H1 (cell line): ENCODE results near the gene ZBTB9. TPM values are rescaled to one million over a fixed set of nuclear protein-coding genes. Genes with fewer than 3 reads are reported as not detected.

Experiments
- CTCF ChIA-PET: fragments of 300-600 bp; sonication (Branson Sonifier 250); formaldehyde crosslinking; loops from one replicate; lab custom pipeline; 2021; ENCODE audit not compliant: partially characterized antibody; lab: Charles Lee
- POLR2A ChIA-PET: fragments of 300-600 bp; sonication (Branson Sonifier 250); formaldehyde crosslinking; loops from one replicate; lab custom pipeline; 2021; ENCODE audit warnings: inconsistent platforms; ENCODE audit not compliant: partially characterized antibody; lab: Charles Lee
- DNase-seq, 2 experiments: peaks; one replicate each; pipeline versions ENCODE4 v3.0.0 to v3.0.0-alpha.2; 2010 to 2022; ENCODE audit warnings: low spot score in 2 of 2, low read depth in 1 of 2, mixed read lengths in 1 of 2
- FAIRE-seq: peaks from 2 replicates; lab custom pipeline; 2011; peaks lifted over from hg19 to GRCh38; lab: Jason Lieb, UNC
- H2AFZ ChIP-seq: 2 replicates; pipeline ENCODE4 v1.8.1; 2012; ENCODE audit warnings: low read length, inconsistent platforms
- H2AK5ac ChIP-seq: 2 replicates; pipeline ENCODE4 v1.6.1; 2013; ENCODE audit warnings: low read depth, low read length
- H2BK120ac ChIP-seq: replicated peaks from 2 replicates; pipeline ENCODE3; 2013; ENCODE audit warnings: low read depth, low read length, inconsistent platforms
- H2BK12ac ChIP-seq: 2 replicates; pipeline ENCODE4 v1.6.1; 2013; ENCODE audit warnings: low read depth, low read length
- H2BK15ac ChIP-seq: 2 replicates; pipeline ENCODE4 v1.6.1; 2013; ENCODE audit warnings: low read length
- H2BK20ac ChIP-seq: 2 replicates; pipeline ENCODE4 v1.6.1; 2013; ENCODE audit warnings: low read length
- H2BK5ac ChIP-seq: 2 replicates; pipeline ENCODE4 v1.6.1; 2013; ENCODE audit warnings: low read depth, low read length
- H3K14ac ChIP-seq: 2 replicates; pipeline ENCODE4 v1.6.1; 2013; ENCODE audit warnings: inconsistent platforms; ENCODE audit not compliant: insufficient read length
- H3K18ac ChIP-seq: 2 replicates; pipeline ENCODE4 v1.6.1; 2013; ENCODE audit warnings: low read length; ENCODE audit errors: extremely low read depth
- H3K23ac ChIP-seq: 2 replicates; pipeline ENCODE4 v1.6.1; 2013; ENCODE audit warnings: inconsistent platforms; ENCODE audit not compliant: insufficient read length
- H3K23me2 ChIP-seq: 2 replicates; pipeline ENCODE4 v1.6.1; 2013; ENCODE audit warnings: low read depth, low read length
- H3K27ac ChIP-seq: 2 replicates; pipeline ENCODE4 v1.6.1; 2011; ENCODE audit warnings: low read depth, low read length, inconsistent platforms
- H3K27me3 ChIP-seq, 4 experiments: replicated peaks in 1 of 4; 1 replicate in 1 of 4; 2 replicates in 3 of 4; pipeline versions ENCODE4 v1.6.1 to v1.8.1; 2011 to 2013; ENCODE audit warnings: low read length in 3 of 4, mild to moderate bottlenecking in 3 of 4, inconsistent platforms in 2 of 4, mixed read lengths in 2 of 4, moderate library complexity in 1 of 4; ENCODE audit not compliant: control insufficient read depth in 3 of 4, insufficient read depth in 3 of 4; ENCODE audit errors: extremely low read depth in 1 of 4
- H3K36me3 ChIP-seq, 4 experiments: 2 replicates each; pipeline versions ENCODE4 v1.6.1 to v1.8.1; 2011 to 2013; ENCODE audit warnings: mild to moderate bottlenecking in 4 of 4, low read length in 3 of 4, moderate library complexity in 2 of 4, control low read depth in 1 of 4, inconsistent platforms in 1 of 4; ENCODE audit not compliant: insufficient read depth in 4 of 4, control insufficient read depth in 2 of 4
- H3K4ac ChIP-seq: replicated peaks from 2 replicates; pipeline ENCODE3; 2013; ENCODE audit warnings: low read length, low read depth, mixed read lengths, inconsistent platforms; ENCODE audit not compliant: insufficient read length
- H3K4me1 ChIP-seq, 4 experiments: replicated peaks in 1 of 4; 1 replicate in 1 of 4; 2 replicates in 3 of 4; pipeline versions ENCODE4 v1.6.1 to v1.8.1; 2011 to 2013; ENCODE audit warnings: low read length in 3 of 4, inconsistent platforms in 2 of 4, mixed read lengths in 1 of 4; ENCODE audit not compliant: insufficient read depth in 4 of 4, control insufficient read depth in 3 of 4
- H3K4me2 ChIP-seq, 2 experiments: 2 replicates each; pipeline versions ENCODE4 v1.6.1 to v1.8.1; 2011 to 2013; ENCODE audit warnings: low read depth in 2 of 2, low read length in 2 of 2, control low read depth in 1 of 2, inconsistent platforms in 1 of 2, mild to moderate bottlenecking in 1 of 2; ENCODE audit not compliant: insufficient read depth in 1 of 2
- H3K4me3 ChIP-seq, 4 experiments: fragments of 200-600, 300-600 bp in 1 of 4; sonication (generic), shearing (Covaris generic), sonication (Bioruptor Twin) in 1 of 4; 2 replicates each; pipeline versions ENCODE4 v1.5.1 to v1.8.1; 2011 to 2016; ENCODE audit warnings: low read length in 4 of 4, low read depth in 3 of 4, control low read depth in 2 of 4, inconsistent platforms in 2 of 4, mild to moderate bottlenecking in 2 of 4, mixed read lengths in 1 of 4, moderate library complexity in 1 of 4; ENCODE audit not compliant: insufficient read depth in 2 of 4; ENCODE audit errors: extremely low read depth in 1 of 4
- H3K56ac ChIP-seq: replicated peaks from 2 replicates; pipeline ENCODE3; 2013; ENCODE audit warnings: low read depth, mild to moderate bottlenecking, mixed read lengths, low read length, inconsistent platforms; ENCODE audit not compliant: insufficient read length
- H3K79me1 ChIP-seq: 2 replicates; pipeline ENCODE4 v1.6.1; 2013; ENCODE audit warnings: low read depth, low read length, control low read depth
- H3K79me2 ChIP-seq, 2 experiments: 2 replicates each; pipeline versions ENCODE4 v1.6.1 to v1.8.1; 2012 to 2013; ENCODE audit warnings: low read length in 2 of 2, mild to moderate bottlenecking in 2 of 2, inconsistent platforms in 1 of 2; ENCODE audit not compliant: insufficient read depth in 2 of 2, control insufficient read depth in 1 of 2
- H3K9ac ChIP-seq, 4 experiments: replicated peaks in 1 of 4; 1 replicate in 1 of 4; 2 replicates in 3 of 4; pipeline versions ENCODE4 v1.6.1 to v1.8.1; 2011 to 2013; ENCODE audit warnings: low read depth in 3 of 4, low read length in 3 of 4, control low read depth in 2 of 4, mild to moderate bottlenecking in 2 of 4, moderate library complexity in 2 of 4, inconsistent platforms in 1 of 4; ENCODE audit errors: extremely low read depth in 1 of 4
- H3K9me3 ChIP-seq, 2 experiments: 2 replicates each; pipeline versions ENCODE4 v1.6.1 to v1.8.1; 2012 to 2013; ENCODE audit warnings: mild to moderate bottlenecking in 2 of 2, moderate library complexity in 2 of 2, control low read depth in 1 of 2, inconsistent platforms in 1 of 2, low read depth in 1 of 2, low read length in 1 of 2, mixed read lengths in 1 of 2; ENCODE audit not compliant: insufficient read depth in 2 of 2
- H4K20me1 ChIP-seq, 2 experiments: replicated peaks in 1 of 2; 2 replicates each; pipeline versions ENCODE3 to v1.8.1; 2011 to 2013; ENCODE audit warnings: inconsistent platforms in 2 of 2, low read length in 2 of 2, mild to moderate bottlenecking in 1 of 2; ENCODE audit not compliant: insufficient read depth in 2 of 2, control insufficient read depth in 1 of 2
- H4K5ac ChIP-seq: 2 replicates; pipeline ENCODE4 v1.6.1; 2013; ENCODE audit warnings: low read length, low read depth, mixed read lengths, inconsistent platforms; ENCODE audit not compliant: insufficient read length
- H4K8ac ChIP-seq: 2 replicates; pipeline ENCODE4 v1.8.0; 2013; ENCODE audit warnings: mild to moderate bottlenecking, moderate library complexity, low read length, inconsistent platforms; ENCODE audit not compliant: insufficient read depth; ENCODE audit errors: extremely low read depth
- H4K91ac ChIP-seq: replicated peaks from 2 replicates; pipeline ENCODE3; 2013; ENCODE audit warnings: low read length, mixed read lengths, inconsistent platforms; ENCODE audit not compliant: insufficient read length
- ATF2 ChIP-seq: IDR thresholded peaks from 2 replicates; pipeline ENCODE4 v1.6.1; 2012; ENCODE audit warnings: low read length, inconsistent platforms
- ATF3 ChIP-seq: IDR thresholded peaks from 2 replicates; pipeline ENCODE4 v1.6.1; 2011; ENCODE audit warnings: low read depth, mild to moderate bottlenecking, low read length; ENCODE audit not compliant: insufficient read depth
- CHD1 ChIP-seq: IDR thresholded peaks from 2 replicates; pipeline ENCODE4 v1.6.1; 2012; ENCODE audit warnings: low read depth, low read length, improper control_type of control experiment
- FOSL1 ChIP-seq: IDR thresholded peaks from 2 replicates; pipeline ENCODE4 v1.6.1; 2011; ENCODE audit warnings: mild to moderate bottlenecking, low read depth, low read length, moderate library complexity; ENCODE audit not compliant: insufficient read depth
- KDM4A ChIP-seq: IDR thresholded peaks from one replicate; pipeline ENCODE4 v1.7.1; 2012; ENCODE audit warnings: low read depth, mild to moderate bottlenecking, moderate library complexity, low read length, inconsistent platforms; ENCODE audit not compliant: severe bottlenecking
- POLR2AphosphoS5 ChIP-seq: IDR thresholded peaks from 2 replicates; pipeline ENCODE4 v1.6.1; 2011; ENCODE audit warnings: low read depth, low read length
- SIRT6 ChIP-seq: IDR thresholded peaks from one replicate; pipeline ENCODE4 v1.7.1; 2012; ENCODE audit warnings: low read length, inconsistent platforms
- TBP ChIP-seq: IDR thresholded peaks from 2 replicates; pipeline ENCODE4 v1.6.1; 2011; ENCODE audit warnings: low read depth, low read length, improper control_type of control experiment
- WGBS, 2 experiments: shearing (Covaris generic) in 1 of 2; methylation state at CpG; one replicate each; pipeline versions ENCODE4 v1.1.6 to v1.1.7; 2013 to 2015; ENCODE audit warnings: low lambda C conversion rate in 2 of 2, mixed read lengths in 2 of 2, inconsistent platforms in 1 of 2, low coverage in 1 of 2, missing lambda C conversion rate in 1 of 2; ENCODE audit not compliant: insufficient replicate concordance in 2 of 2, insufficient coverage in 1 of 2, insufficient read length in 1 of 2; ENCODE audit errors: extremely low coverage in 1 of 2, missing lambda C conversion rate in 1 of 2; 5-methylcytosine and 5-hydroxymethylcytosine counted together
- polyA plus RNA-seq, 7 experiments: library from polyadenylated mRNA; depleted of rRNA in 3 of 7; stranded (reverse) in 5 of 7; unstranded in 2 of 7; fragments of >200 nt in 5 of 7; fragments of 200-250 nt in 2 of 7; gene quantifications; 1 replicate in 5 of 7; 2 replicates in 1 of 7; 4 replicates in 1 of 7; pipeline versions ENCODE4 v1.2.1 to v1.2.3, GENCODE V29; 2011 to 2013; ENCODE audit warnings: missing spikeins in 2 of 7, mixed read lengths in 2 of 7
- total RNA-seq: library from RNA; stranded (reverse); fragmentation: NEBNext Ultra II Directional; extraction: Animal tissue kit (Norgen Biotek cat#: 25700); gene quantifications from 2 replicates; pipeline ENCODE4 v1.2.1, GENCODE V29; 2021

Gene ZBTB9
- total and polyA plus RNA-seq, 2 of the 8 experiments (the other 6 are each of a cell fraction or from before 2014, with no cell fraction given) = 16.9 to 20.2 TPM

- Histone ChIP-seq H3K18ac (no peak overlapping the region), H3K9me3 (no peaks in the 10 kb centered on the region), H3K4me3 (peak overlapping the region; percentile 45 to 87 (median 59)), H2AFZ (no peak overlapping the region), H2AK5ac (no peak overlapping the region), H3K79me1 (peaks cover 5% of the 10 kb centered on the region; the same call in 1 of the 2 replicates), H2BK12ac (no peak overlapping the region), H3K79me2 (peaks cover 0 to 12% of the 10 kb centered on the region in 2 experiments; a peak in 1 of 4 replicates), H2BK120ac (no peak overlapping the region), H3K23me2 (peaks cover 5% of the 10 kb centered on the region; the same call in 1 of the 2 replicates), H3K27ac (peak overlapping the region; percentile 52), H3K23ac (no peak overlapping the region), H3K27me3 (no peaks in the 10 kb centered on the region), H2BK15ac (no peak overlapping the region), H4K91ac (no peak overlapping the region), H3K36me3 (peaks cover 17 to 52% (median 38%) of the 10 kb centered on the region in 4 experiments; a peak in 7 of 8 replicates), H3K56ac (no peak overlapping the region), H3K4me1 (peaks cover 0 to 6% (median 2%) of the 10 kb centered on the region in 4 experiments; a peak in 5 of 7 replicates), H4K8ac (peak overlapping the region; percentile 66; the same call in 1 of the 2 replicates), H3K9ac (peak overlapping the region in 2 of 4 experiments; percentile 26 to 62; a peak in 2 of 7 replicates), H4K5ac (peak overlapping the region; percentile 1), H2BK5ac (peak overlapping the region; percentile 94; the same call in 1 of the 2 replicates), H3K4ac (no peak overlapping the region), H2BK20ac (no peak overlapping the region), H3K14ac (no peak overlapping the region), H4K20me1 (peaks cover 2 to 7% of the 10 kb centered on the region in 2 experiments), H3K4me2 (peak overlapping the region; percentile 60 to 72)
- whole genome bisulfite sequencing, 2 experiments = 0% methylated on average over 25 of the region's 65 CpGs; no CpG with 5 or more reads in 1 of the 2 experiments
- POLR2A ChIA-PET = interaction anchor here (0.5 to 3.6 kb wide), 6 partner anchors 9 to 97 kb away, joined by 3 to 24 read pairs (median 6); partner anchors contain the start of genes SYNGAP1, TAPBP and ZBTB22
- DNase-seq = peak; percentile 89 to 97
- FAIRE-seq = no peak
- CTCF ChIA-PET = interaction anchor here (0.6 to 1.7 kb wide), 4 partner anchors 8 to 26 kb away, joined by 3 to 8 read pairs (median 4); partner anchors contain the start of gene CUTA
- TF ChIP-seq ATF3 = no peak
- peak; percentile 48 for TF ChIP-seq KDM4A
- TF ChIP-seq CHD1 = no peak
- TF ChIP-seq ATF2 = no peak
- TF ChIP-seq TBP = peak; percentile 54; the same call in 1 of the 2 replicates
- TF ChIP-seq FOSL1 = 0 out of 2 replicates have a peak, but pooled peaks have one; percentile 16
- TF ChIP-seq SIRT6 = no peak
- peak; percentile 51 for TF ChIP-seq POLR2AphosphoS5
Measured at GRCh38 chr6:33410050-33410710, 44.2 kb upstream of the ZBTB9 start.
